WTC11 (cell line): ENCODE data around the gene FST.

Source experiments
- CREM ChIP-seq: sonication (generic); formaldehyde crosslinking; IDR thresholded peaks from 2 replicates; pipeline ENCODE4 v1.8.1; 2022; ENCODE audit warnings: mild to moderate bottlenecking, missing genetic modification reagents, moderate library complexity
- ESRRA ChIP-seq: sonication (generic); formaldehyde crosslinking; IDR thresholded peaks from 2 replicates; pipeline ENCODE4 v1.8.1; 2022; ENCODE audit warnings: mild to moderate bottlenecking, missing genetic modification reagents, borderline replicate concordance
- FOXJ3 ChIP-seq: sonication (generic); formaldehyde crosslinking; IDR thresholded peaks from 2 replicates; pipeline ENCODE4 v1.9.0; 2021; ENCODE audit warnings: missing genetic modification reagents, mild to moderate bottlenecking, borderline replicate concordance
- GRHL2 ChIP-seq: fragments of 250-450 bp; sonication (Bioruptor Pico); IDR thresholded peaks from 2 replicates; pipeline ENCODE4 v1.8.0; 2022; ENCODE audit warnings: mild to moderate bottlenecking, moderate library complexity; ENCODE audit not compliant: insufficient replicate concordance, severe bottlenecking
- JUN ChIP-seq: sonication (generic); formaldehyde crosslinking; IDR thresholded peaks from 2 replicates; pipeline ENCODE4 v1.8.0; 2023; ENCODE audit warnings: mild to moderate bottlenecking, missing genetic modification reagents
- SP1 ChIP-seq: sonication (generic); formaldehyde crosslinking; conservative IDR thresholded peaks from 2 replicates; pipeline ENCODE4 v1.8.1; 2022; ENCODE audit warnings: missing genetic modification reagents
- TEAD1 ChIP-seq: sonication (generic); formaldehyde crosslinking; IDR thresholded peaks from 2 replicates; pipeline ENCODE4 v1.8.0; 2022; ENCODE audit warnings: mild to moderate bottlenecking, missing genetic modification reagents
- TP53 ChIP-seq: sonication (generic); formaldehyde crosslinking; IDR thresholded peaks from 2 replicates; pipeline ENCODE4 v1.8.1; 2023; ENCODE audit warnings: mild to moderate bottlenecking, missing genetic modification reagents
- USF1 ChIP-seq: sonication (generic); formaldehyde crosslinking; IDR thresholded peaks from 2 replicates; pipeline ENCODE4 v1.8.0; 2022; ENCODE audit warnings: mild to moderate bottlenecking, missing genetic modification reagents
- ZNF416 ChIP-seq: fragments of 250-450 bp; sonication (Bioruptor Pico); IDR thresholded peaks from 2 replicates; pipeline ENCODE4 v1.9.0; 2021; ENCODE audit warnings: mild to moderate bottlenecking, inconsistent platforms
- ZNF671 ChIP-seq: fragments of 250-450 bp; sonication (Bioruptor Pico); IDR thresholded peaks from 2 replicates; pipeline ENCODE4 v1.8.0; 2021; ENCODE audit warnings: mild to moderate bottlenecking
- TF ChIP-seq, protein P1 (sequence below): fragments of 200-600 bp; IDR thresholded peaks from 2 replicates; pipeline ENCODE4 v1.8.0; 2022; ENCODE audit warnings: antibody characterized with exemption
- TF ChIP-seq, protein P2 (sequence below): sonication (generic); formaldehyde crosslinking; IDR thresholded peaks from 2 replicates; pipeline ENCODE4 v1.8.1; 2023; ENCODE audit warnings: mild to moderate bottlenecking, moderate library complexity, missing genetic modification reagents

- TF ChIP-seq ESRRA (CRISPR knock-in tag) (no peak), FOXJ3 (CRISPR knock-in tag) (no peak), SP1 (CRISPR knock-in tag) (no peak), ZNF416 (CRISPR knock-in tag) (no peak), JUN (CRISPR knock-in tag) (no peak), USF1 (CRISPR knock-in tag) (no peak), CREM (no peak), TEAD1 (CRISPR knock-in tag) (no peak), TP53 (CRISPR knock-in tag) (no peak), ZNF671 (no peak), GRHL2 (CRISPR knock-in tag) (no peak)
- TF ChIP-seq, protein P1, sequence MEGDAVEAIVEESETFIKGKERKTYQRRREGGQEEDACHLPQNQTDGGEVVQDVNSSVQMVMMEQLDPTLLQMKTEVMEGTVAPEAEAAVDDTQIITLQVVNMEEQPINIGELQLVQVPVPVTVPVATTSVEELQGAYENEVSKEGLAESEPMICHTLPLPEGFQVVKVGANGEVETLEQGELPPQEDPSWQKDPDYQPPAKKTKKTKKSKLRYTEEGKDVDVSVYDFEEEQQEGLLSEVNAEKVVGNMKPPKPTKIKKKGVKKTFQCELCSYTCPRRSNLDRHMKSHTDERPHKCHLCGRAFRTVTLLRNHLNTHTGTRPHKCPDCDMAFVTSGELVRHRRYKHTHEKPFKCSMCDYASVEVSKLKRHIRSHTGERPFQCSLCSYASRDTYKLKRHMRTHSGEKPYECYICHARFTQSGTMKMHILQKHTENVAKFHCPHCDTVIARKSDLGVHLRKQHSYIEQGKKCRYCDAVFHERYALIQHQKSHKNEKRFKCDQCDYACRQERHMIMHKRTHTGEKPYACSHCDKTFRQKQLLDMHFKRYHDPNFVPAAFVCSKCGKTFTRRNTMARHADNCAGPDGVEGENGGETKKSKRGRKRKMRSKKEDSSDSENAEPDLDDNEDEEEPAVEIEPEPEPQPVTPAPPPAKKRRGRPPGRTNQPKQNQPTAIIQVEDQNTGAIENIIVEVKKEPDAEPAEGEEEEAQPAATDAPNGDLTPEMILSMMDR: no peak
- TF ChIP-seq, protein P2, sequence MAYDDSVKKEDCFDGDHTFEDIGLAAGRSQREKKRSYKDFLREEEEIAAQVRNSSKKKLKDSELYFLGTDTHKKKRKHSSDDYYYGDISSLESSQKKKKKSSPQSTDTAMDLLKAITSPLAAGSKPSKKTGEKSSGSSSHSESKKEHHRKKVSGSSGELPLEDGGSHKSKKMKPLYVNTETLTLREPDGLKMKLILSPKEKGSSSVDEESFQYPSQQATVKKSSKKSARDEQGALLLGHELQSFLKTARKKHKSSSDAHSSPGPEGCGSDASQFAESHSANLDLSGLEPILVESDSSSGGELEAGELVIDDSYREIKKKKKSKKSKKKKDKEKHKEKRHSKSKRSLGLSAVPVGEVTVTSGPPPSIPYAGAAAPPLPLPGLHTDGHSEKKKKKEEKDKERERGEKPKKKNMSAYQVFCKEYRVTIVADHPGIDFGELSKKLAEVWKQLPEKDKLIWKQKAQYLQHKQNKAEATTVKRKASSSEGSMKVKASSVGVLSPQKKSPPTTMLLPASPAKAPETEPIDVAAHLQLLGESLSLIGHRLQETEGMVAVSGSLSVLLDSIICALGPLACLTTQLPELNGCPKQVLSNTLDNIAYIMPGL (CRISPR knock-in tag): no peak
Observed at GRCh38 chr5:53512539-53512938, 32.1 kb downstream of the FST start.
